ENCODE data around the gene PIP5KL1. TPM values are rescaled to one million over a fixed set of nuclear protein-coding genes. Genes with fewer than 3 reads are reported as not detected.

Gene PIP5KL1
- total RNA-seq, 1 experiment from 2014 or later: 5.1 TPM

GRCh38 chr9:127871531-127871930 lies 59.0 kb downstream of the PIP5KL1 start:
- H3K79me2 ChIP-seq (ENCODE audit: low read length): peaks cover 10% of the 10 kb centered on the region
- H3K4me1 ChIP-seq (ENCODE audit: insufficient read depth, low read length): peaks cover 12% of the 10 kb centered on the region
- H2AFZ ChIP-seq (ENCODE audit: low read length): no peak overlapping the region
- H3K9ac ChIP-seq (ENCODE audit: low read length): no peak overlapping the region
- POLR2A ChIA-PET (ENCODE audit: unreplicated experiment): no interaction called here
- intact Hi-C loops (cut with micrococcal nuclease): loop anchor here (2.0 kb wide), 1 partner anchor 85 kb away; the partner anchor contains the start of gene CDK9
- no peaks in the 10 kb centered on the region for H3K9me2 ChIP-seq (replicated peaks; ENCODE audit: low read length)
- CTCF ChIA-PET: no interaction called here
- TF ChIP-seq EZH2 (IDR thresholded peaks at IDR 0.05; ENCODE audit: low read length, unreplicated experiment) (no peak), CTCF (conservative IDR thresholded peaks at IDR 0.05; ENCODE audit: low read depth, low read length) (no peak), EZH2phosphoT487 (IDR thresholded peaks at IDR 0.05; ENCODE audit: borderline replicate concordance, low read length) (no peak)
- no peaks in the 10 kb centered on the region for H3K27me3 ChIP-seq (ENCODE audit: low read length)
- BruUV-seq (replicated peaks): no TSS peak
- no peak overlapping the region for H3K27ac ChIP-seq (ENCODE audit: low read length)
- H3K36me3 ChIP-seq (ENCODE audit: low read depth, low read length): no peaks in the 10 kb centered on the region
- H3K4me3 ChIP-seq (ENCODE audit: low read length): no peak overlapping the region
- H4K20me1 ChIP-seq (ENCODE audit: low read length): no peaks in the 10 kb centered on the region
- no peak for ATAC-seq
- H3K4me2 ChIP-seq (ENCODE audit: low read length): no peak overlapping the region
- no peaks in the 10 kb centered on the region for H3K9me3 ChIP-seq (ENCODE audit: low read length)
- DNase-seq: no peak
- H3F3A ChIP-seq (ENCODE audit: low read length, unreplicated experiment): no peaks in the 10 kb centered on the region

- no peaks in the 10 kb centered on the region for H3F3A ChIP-seq (ENCODE audit: low read length, unreplicated experiment)
- TF ChIP-seq EZH2phosphoT487 (IDR thresholded peaks at IDR 0.05; ENCODE audit: borderline replicate concordance, low read length): no peak
- no peak for TF ChIP-seq CTCF (conservative IDR thresholded peaks at IDR 0.05; ENCODE audit: low read depth, low read length)
- TF ChIP-seq EZH2 (IDR thresholded peaks at IDR 0.05; ENCODE audit: low read length, unreplicated experiment): no peak
- no peak overlapping the region for H3K4me3 ChIP-seq (ENCODE audit: low read length)
- no peak overlapping the region for H3K4me2 ChIP-seq (ENCODE audit: low read length)
- POLR2A ChIA-PET (ENCODE audit: unreplicated experiment): no interaction called here
- no peaks in the 10 kb centered on the region for H4K20me1 ChIP-seq (ENCODE audit: low read length)
- ATAC-seq: no peak
- no peaks in the 10 kb centered on the region for H3K9me3 ChIP-seq (ENCODE audit: low read length)
- H3K36me3 ChIP-seq (ENCODE audit: low read depth, low read length): no peaks in the 10 kb centered on the region
- CTCF ChIA-PET: no interaction called here
- H3K9me2 ChIP-seq (replicated peaks; ENCODE audit: low read length): no peaks in the 10 kb centered on the region
- intact Hi-C loops (cut with micrococcal nuclease): loop anchor here (2.0 kb wide), 1 partner anchor 84 kb away; the partner anchor contains the start of gene CDK9
- H3K79me2 ChIP-seq (ENCODE audit: low read length): peaks cover 4% of the 10 kb centered on the region
- H3K4me1 ChIP-seq (ENCODE audit: insufficient read depth, low read length): peaks cover 12% of the 10 kb centered on the region
- no TSS peak for BruUV-seq (replicated peaks)
- H3K9ac ChIP-seq (ENCODE audit: low read length): no peak overlapping the region
- H3K27me3 ChIP-seq (ENCODE audit: low read length): no peaks in the 10 kb centered on the region
- H2AFZ ChIP-seq (ENCODE audit: low read length): no peak overlapping the region
- no peak overlapping the region for H3K27ac ChIP-seq (ENCODE audit: low read length)
- DNase-seq: no peak
These were observed 59.7 kb downstream of the PIP5KL1 start for GRCh38 chr9:127870887-127871286.

Other genes starting within 250 kb of the PIP5KL1 start
- not detected in 2 replicates for gene CFAP157, start 223.8 kb downstream of the PIP5KL1 start, total RNA-seq (2014; rRNA removed)
- gene PTRH1, start 215.1 kb downstream of the PIP5KL1 start, total RNA-seq (2014; rRNA removed): 38.1 and 45.3 TPM in 2 replicates
- gene TTC16, start 214.7 kb downstream of the PIP5KL1 start, total RNA-seq (2014; rRNA removed): 0.04 TPM in 1 of 2 replicates, not detected in the other
- gene TOR2A, start 195.5 kb downstream of the PIP5KL1 start, total RNA-seq (2014; rRNA removed): 12.2 and 14.1 TPM in 2 replicates
- 0.26 and 1.0 TPM in 2 replicates for gene SH2D3C, start 152.1 kb downstream of the PIP5KL1 start, total RNA-seq (2014; rRNA removed)
- 37.3 and 39.2 TPM in 2 replicates for gene CDK9, start 144.7 kb downstream of the PIP5KL1 start, total RNA-seq (2014; rRNA removed)
- 78.5 and 133 TPM in 2 replicates for gene FPGS, start 127.9 kb downstream of the PIP5KL1 start, total RNA-seq (2014; rRNA removed)
- 1.1 and 1.2 TPM in 2 replicates for gene ENG, start 76.1 kb downstream of the PIP5KL1 start, total RNA-seq (2014; rRNA removed)
- gene AK1, start 53.1 kb downstream of the PIP5KL1 start, total RNA-seq (2014; rRNA removed): 79.1 and 105 TPM in 2 replicates
- 8.5 and 14.5 TPM in 2 replicates for gene ST6GALNAC6, start 31.2 kb downstream of the PIP5KL1 start, total RNA-seq (2014; rRNA removed)
- 26.9 and 27.8 TPM in 2 replicates for gene ST6GALNAC4, start 13.7 kb downstream of the PIP5KL1 start, total RNA-seq (2014; rRNA removed)
- gene DPM2, start 7.1 kb upstream of the PIP5KL1 start, total RNA-seq (2014; rRNA removed): 32.0 and 33.0 TPM in 2 replicates
- 10.8 and 26.1 TPM in 2 replicates for gene EEIG1, start 50.2 kb upstream of the PIP5KL1 start, total RNA-seq (2014; rRNA removed)
- gene NAIF1, start 136.5 kb upstream of the PIP5KL1 start, total RNA-seq (2014; rRNA removed): 8.4 and 11.1 TPM in 2 replicates
- 25.2 and 37.0 TPM in 2 replicates for gene SLC25A25, start 137.5 kb upstream of the PIP5KL1 start, total RNA-seq (2014; rRNA removed)
- 250 and 258 TPM in 2 replicates for gene PTGES2, start 197.0 kb upstream of the PIP5KL1 start, total RNA-seq (2014; rRNA removed)
- 153 and 154 TPM in 2 replicates for gene LCN2, start 218.7 kb upstream of the PIP5KL1 start, total RNA-seq (2014; rRNA removed)
- gene BBLN, start 229.5 kb upstream of the PIP5KL1 start, total RNA-seq (2014; rRNA removed): 158 and 171 TPM in 2 replicates